ENCODE data around the gene SOHLH1.

SOHLH1 gene

DNA sequence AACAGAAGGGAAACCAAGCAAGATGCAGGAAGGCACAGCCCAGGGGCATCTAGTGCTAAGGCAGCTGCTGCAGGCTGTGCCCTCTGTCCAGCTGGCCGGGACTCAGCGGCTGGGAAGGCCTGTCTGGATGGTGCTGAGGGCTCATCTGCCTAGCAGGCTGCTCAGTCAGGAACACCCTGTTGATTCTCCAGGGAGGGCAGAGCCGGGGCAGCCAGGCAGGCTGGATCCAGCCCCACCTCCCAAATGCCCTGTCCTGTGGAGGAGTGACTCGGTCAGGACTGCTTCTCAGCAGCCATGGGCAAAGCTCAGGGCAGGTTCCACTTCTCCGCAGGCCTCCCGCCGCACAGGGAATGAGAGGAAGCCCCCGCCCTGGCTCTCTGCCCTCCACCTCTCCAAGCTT, 44.0 kb downstream of the SOHLH1 start:
- no peak for DNase-seq

- DNase-seq = no peak
These were observed 48.9 kb downstream of the SOHLH1 start for GRCh38 chr9:135650408-135650807.

DNA sequence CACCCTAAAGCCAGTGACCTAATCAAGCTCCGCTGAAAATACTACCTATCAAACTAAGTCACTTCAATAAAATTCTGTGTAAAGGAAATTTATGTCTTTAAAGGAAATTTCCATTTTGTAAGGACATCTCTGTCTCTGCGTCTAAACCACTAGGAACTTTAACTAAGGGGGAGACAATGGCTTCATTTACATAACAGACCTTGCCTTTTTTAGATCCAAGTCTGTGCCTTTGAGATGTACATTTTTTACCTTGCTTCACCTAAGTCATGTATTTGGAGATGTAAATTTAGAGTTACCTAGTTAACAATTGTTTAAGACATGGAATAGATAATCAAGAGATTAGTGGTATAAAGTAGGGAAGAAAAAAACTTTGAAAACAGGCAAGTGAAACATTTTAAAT, 49.8 kb downstream of the SOHLH1 start:
- DNase-seq = no peak

DNA sequence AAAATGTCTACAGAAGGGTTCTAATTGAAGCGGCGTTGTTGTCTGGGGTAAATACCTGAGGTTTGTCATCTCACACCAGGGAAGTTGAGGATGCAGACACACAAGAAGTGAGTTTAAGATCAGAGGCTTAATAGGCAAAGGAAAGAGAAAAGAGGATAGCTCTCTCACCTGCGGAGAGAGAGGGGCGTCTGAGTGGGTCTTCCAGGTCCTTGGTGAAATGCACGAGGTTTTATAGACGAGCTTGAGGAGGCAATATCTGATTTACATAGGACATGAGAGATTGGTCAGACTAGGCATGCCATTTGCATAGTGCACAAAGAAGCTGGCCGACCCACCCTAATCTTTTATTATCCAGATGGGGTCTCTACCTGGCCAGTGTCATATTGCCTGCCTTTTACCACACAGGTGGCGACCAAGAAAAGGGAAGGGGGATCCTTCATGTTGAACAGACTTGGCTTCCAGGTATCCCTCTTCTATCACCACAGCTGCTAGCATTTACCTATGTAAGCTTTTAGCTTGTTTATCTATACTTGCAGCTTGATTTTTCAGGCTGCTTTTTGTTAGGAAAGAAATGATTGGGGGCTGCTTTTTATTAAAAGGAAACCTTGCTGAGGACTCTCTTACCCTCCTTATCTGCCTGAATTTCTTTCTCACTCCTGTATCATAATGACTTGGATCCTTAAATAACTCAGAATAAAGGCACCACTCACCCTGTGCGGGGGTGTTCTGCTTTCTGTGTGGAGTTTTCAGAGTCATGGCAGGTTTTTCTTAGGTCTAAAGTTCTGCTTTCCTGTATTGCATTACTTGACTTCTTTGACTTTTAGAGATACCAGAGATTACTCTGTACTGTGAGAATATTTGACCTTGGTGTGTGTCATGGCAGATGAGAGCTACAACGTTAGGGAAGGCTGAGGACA, 50.5 kb downstream of the SOHLH1 start:
- no peak for DNase-seq

DNA sequence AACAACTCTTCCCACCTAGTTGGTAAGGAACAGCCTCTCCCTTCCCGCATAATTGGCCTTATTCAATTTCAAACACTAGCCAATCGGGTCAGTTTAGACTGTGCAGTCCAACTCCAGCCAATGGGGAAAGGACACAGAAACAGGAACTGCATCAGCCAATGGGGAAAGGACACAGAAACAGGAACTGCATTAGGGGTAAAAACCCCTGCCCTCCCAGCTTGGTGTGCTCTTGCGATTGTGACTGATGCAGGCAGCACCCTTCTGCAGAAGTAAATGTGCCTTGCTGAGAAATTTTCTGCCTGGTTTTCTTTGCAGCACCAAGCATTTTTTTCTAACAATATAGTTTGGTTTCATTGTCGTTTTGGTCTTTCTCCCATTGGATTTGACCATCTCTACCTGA, 51.4 kb downstream of the SOHLH1 start:
- DNase-seq = no peak

DNA sequence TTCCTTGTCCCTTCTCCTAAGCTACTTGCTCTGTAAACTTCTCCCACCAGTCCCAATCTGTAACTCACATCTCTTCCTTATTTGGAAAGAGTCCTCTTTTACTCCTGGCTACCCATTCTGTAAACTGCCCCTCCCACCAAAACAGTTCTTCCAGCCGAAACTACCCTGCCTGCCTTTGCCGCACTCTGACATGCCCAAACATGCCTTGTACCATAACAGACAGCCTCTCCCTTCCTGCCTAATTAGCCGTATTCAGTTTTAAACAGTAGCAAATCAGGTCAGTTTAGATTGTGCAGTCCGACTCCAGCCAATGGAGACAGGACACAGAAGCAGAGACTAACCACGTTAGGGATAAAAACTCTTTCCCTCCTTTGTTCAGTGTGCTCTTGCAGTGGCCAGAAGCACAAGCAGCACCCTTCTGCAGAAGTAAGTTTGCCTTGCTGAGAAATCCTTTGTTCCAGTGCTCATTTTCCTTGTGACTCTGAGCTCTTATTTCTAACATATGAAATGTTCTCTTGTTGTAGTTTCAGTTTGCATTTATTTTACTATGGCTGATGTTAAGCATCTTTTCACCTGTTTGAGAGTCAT, 54.6 kb downstream of the SOHLH1 start:
- no peak for DNase-seq

Data from HCEC 1CT (cell line).